ENCODE results near the gene LUZP2. TPM values are rescaled to one million over a fixed set of nuclear protein-coding genes. Genes with fewer than 3 reads are reported as not detected.

Gene LUZP2
- total RNA-seq, 1 donor from 2014 or later: 0.49 TPM

DNA sequence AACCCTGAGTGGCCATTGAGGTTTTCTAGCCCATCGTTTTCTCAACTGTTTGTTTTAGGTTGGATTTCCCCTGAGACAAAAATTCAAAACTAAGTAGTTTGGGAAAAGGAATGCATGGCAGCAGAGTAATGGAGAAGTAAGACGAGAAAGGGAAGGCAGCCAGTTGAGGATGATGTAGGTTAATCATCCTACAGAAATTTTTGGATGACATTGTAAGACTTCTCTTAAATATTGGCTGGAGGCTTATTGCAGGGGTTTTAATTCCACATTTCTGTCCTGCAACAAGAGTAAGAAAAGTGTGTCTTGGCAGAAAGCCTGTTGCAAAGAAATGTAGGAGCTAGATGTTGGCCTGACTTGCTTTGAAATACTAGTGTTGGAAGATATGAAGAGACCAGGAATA lies 308.8 kb downstream of the LUZP2 start:
- intact Hi-C loops (cut with DNase I): no loop called here
- no peak for DNase-seq (ENCODE audit: extremely low spot score in 2 of 2)
- no peaks in the 10 kb centered on the region for H3K4me1 ChIP-seq
- no peaks in the 10 kb centered on the region for H3K36me3 ChIP-seq
- no peak overlapping the region for H3K4me3 ChIP-seq
- H3K27me3 ChIP-seq: no peaks in the 10 kb centered on the region
- H3K27ac ChIP-seq: no peak overlapping the region
- TF ChIP-seq POLR2AphosphoS5 (IDR thresholded peaks at IDR 0.05; ENCODE audit: insufficient read depth in 1 of 2, low read depth in 1 of 2) (no peak), POLR2A (IDR thresholded peaks at IDR 0.05) (no peak)
- TF ChIP-seq, protein P1, sequence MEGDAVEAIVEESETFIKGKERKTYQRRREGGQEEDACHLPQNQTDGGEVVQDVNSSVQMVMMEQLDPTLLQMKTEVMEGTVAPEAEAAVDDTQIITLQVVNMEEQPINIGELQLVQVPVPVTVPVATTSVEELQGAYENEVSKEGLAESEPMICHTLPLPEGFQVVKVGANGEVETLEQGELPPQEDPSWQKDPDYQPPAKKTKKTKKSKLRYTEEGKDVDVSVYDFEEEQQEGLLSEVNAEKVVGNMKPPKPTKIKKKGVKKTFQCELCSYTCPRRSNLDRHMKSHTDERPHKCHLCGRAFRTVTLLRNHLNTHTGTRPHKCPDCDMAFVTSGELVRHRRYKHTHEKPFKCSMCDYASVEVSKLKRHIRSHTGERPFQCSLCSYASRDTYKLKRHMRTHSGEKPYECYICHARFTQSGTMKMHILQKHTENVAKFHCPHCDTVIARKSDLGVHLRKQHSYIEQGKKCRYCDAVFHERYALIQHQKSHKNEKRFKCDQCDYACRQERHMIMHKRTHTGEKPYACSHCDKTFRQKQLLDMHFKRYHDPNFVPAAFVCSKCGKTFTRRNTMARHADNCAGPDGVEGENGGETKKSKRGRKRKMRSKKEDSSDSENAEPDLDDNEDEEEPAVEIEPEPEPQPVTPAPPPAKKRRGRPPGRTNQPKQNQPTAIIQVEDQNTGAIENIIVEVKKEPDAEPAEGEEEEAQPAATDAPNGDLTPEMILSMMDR (IDR thresholded peaks at IDR 0.05): no peak
- no peaks in the 10 kb centered on the region for H3K9me3 ChIP-seq

DNA sequence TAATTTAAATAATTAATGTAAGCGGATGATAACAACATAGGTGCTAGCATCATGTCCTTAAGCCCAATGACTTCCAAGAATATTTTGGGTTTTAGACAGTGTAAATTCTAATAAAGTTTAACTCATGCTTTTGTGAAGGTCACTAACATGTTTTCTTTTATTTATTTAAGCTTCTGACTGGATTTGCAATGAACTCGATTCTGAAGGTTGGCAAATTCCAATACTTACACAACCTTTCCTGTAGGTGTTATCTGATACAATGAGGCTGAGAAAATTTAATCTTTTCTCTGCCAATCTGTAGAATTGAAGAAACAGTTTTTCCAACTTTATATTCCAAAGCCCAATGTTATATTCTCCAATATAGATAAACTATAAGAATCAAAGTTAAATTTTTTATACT lies 311.3 kb downstream of the LUZP2 start:
- Histone ChIP-seq H3K27ac (no peak overlapping the region), H3K4me1 (no peaks in the 10 kb centered on the region), H3K36me3 (no peaks in the 10 kb centered on the region), H3K27me3 (no peaks in the 10 kb centered on the region), H3K4me3 (no peak overlapping the region), H3K9me3 (no peaks in the 10 kb centered on the region)
- TF ChIP-seq POLR2AphosphoS5 (IDR thresholded peaks at IDR 0.05; ENCODE audit: insufficient read depth in 1 of 2, low read depth in 1 of 2) (no peak), POLR2A (IDR thresholded peaks at IDR 0.05) (no peak)
- TF ChIP-seq, protein P1 (IDR thresholded peaks at IDR 0.05): no peak
- intact Hi-C loops (cut with DNase I): no loop called here
- no peak for DNase-seq (ENCODE audit: extremely low spot score in 2 of 2)

DNA sequence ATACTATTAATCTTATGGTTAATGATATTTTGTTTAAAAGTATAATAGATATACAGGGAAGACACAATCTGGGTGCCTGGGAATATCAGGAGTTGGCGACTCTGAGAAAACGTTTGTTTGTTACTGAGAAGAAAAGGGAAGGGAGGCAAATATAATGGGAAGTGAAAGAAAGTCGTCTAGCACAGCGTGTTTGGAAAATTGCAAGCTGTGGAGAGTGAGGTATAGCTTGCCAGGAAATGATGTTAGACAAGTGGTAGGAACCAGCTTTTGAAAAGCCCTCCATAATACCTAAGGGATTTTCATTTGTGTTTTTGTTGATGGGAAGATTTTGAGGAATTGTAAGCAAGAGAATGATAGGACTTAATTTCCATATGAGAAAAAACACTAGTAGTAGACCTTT lies 322.2 kb downstream of the LUZP2 start:
- DNase-seq (ENCODE audit: extremely low spot score in 2 of 2): no peak
- Histone ChIP-seq H3K27me3 (no peaks in the 10 kb centered on the region), H3K27ac (no peak overlapping the region), H3K36me3 (no peaks in the 10 kb centered on the region), H3K4me1 (no peaks in the 10 kb centered on the region), H3K9me3 (no peaks in the 10 kb centered on the region), H3K4me3 (no peak overlapping the region)
- intact Hi-C loops (cut with DNase I): no loop called here
- TF ChIP-seq POLR2A (IDR thresholded peaks at IDR 0.05) (no peak), POLR2AphosphoS5 (IDR thresholded peaks at IDR 0.05; ENCODE audit: insufficient read depth in 1 of 2, low read depth in 1 of 2) (no peak)
- TF ChIP-seq, protein P1 (IDR thresholded peaks at IDR 0.05): no peak

DNA sequence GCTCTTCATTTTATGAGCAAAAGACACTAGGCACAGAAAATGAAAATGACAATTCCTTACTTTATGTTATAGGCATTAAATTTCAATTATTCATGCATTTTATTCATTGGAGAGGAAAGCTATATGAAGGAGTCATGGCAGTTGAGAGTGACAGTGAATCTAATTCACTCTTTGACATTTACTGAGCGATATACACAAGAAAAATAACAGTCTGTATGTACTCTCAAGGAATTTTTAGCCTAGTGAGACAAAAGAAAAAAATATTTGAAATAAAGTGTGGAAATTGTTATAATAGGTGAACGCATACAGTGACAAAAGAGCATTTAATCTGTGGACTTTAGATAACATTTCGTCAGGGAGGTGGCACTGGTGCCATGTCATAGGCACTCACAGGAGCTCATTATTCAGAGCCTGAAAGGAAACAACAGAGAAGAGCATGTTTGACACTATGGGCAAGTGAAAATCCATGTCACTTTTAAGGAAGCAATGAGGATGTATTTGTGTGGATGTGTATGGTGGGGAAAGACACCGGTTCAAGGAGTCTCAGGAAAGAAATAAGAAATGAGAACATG lies 323.1 kb downstream of the LUZP2 start:
- Histone ChIP-seq H3K27me3 (no peaks in the 10 kb centered on the region), H3K4me3 (no peak overlapping the region), H3K36me3 (no peaks in the 10 kb centered on the region), H3K9me3 (no peaks in the 10 kb centered on the region), H3K4me1 (no peaks in the 10 kb centered on the region), H3K27ac (no peak overlapping the region)
- intact Hi-C loops (cut with DNase I): no loop called here
- DNase-seq (ENCODE audit: extremely low spot score in 2 of 2): no peak
- TF ChIP-seq POLR2A (IDR thresholded peaks at IDR 0.05) (no peak), POLR2AphosphoS5 (IDR thresholded peaks at IDR 0.05; ENCODE audit: insufficient read depth in 1 of 2, low read depth in 1 of 2) (no peak)
- TF ChIP-seq, protein P1 (IDR thresholded peaks at IDR 0.05): no peak

DNA sequence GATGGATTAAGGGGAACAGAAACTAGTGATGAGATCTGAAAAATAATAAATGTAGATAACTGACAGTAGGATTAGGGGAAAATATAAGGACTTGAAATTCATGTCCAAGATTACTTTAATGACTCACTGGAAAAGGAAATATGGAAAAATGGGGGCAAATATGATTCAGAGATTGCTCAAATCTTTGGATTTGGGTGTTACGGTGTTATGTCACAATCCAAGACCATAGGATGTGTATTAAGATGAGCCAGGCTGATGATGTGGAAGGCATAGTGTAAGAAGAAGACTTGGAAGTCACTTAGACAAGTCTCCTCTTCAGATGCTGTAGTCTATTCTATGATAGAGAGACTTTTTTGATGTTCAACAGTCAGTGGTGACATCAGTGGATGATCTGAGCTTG lies 323.7 kb downstream of the LUZP2 start:
- Histone ChIP-seq H3K9me3 (no peaks in the 10 kb centered on the region), H3K4me3 (no peak overlapping the region), H3K27ac (no peak overlapping the region), H3K36me3 (no peaks in the 10 kb centered on the region), H3K4me1 (no peaks in the 10 kb centered on the region), H3K27me3 (no peaks in the 10 kb centered on the region)
- DNase-seq (ENCODE audit: extremely low spot score in 2 of 2): no peak
- TF ChIP-seq POLR2A (IDR thresholded peaks at IDR 0.05) (no peak), POLR2AphosphoS5 (IDR thresholded peaks at IDR 0.05; ENCODE audit: insufficient read depth in 1 of 2, low read depth in 1 of 2) (no peak)
- TF ChIP-seq, protein P1 (IDR thresholded peaks at IDR 0.05): no peak
- intact Hi-C loops (cut with DNase I): no loop called here
